Putamen (tissue), 1 donor: Measurements from ENCODE around the gene C8G.
A peak's percentile ranks its signal among the peaks of the same experiment; 100 is the strongest.

Source experiments
- DNase-seq: peaks from one replicate; pipeline ENCODE4 v3.0.0-alpha.2; 2016; ENCODE audit warnings: low spot score

C8G gene

DNA sequence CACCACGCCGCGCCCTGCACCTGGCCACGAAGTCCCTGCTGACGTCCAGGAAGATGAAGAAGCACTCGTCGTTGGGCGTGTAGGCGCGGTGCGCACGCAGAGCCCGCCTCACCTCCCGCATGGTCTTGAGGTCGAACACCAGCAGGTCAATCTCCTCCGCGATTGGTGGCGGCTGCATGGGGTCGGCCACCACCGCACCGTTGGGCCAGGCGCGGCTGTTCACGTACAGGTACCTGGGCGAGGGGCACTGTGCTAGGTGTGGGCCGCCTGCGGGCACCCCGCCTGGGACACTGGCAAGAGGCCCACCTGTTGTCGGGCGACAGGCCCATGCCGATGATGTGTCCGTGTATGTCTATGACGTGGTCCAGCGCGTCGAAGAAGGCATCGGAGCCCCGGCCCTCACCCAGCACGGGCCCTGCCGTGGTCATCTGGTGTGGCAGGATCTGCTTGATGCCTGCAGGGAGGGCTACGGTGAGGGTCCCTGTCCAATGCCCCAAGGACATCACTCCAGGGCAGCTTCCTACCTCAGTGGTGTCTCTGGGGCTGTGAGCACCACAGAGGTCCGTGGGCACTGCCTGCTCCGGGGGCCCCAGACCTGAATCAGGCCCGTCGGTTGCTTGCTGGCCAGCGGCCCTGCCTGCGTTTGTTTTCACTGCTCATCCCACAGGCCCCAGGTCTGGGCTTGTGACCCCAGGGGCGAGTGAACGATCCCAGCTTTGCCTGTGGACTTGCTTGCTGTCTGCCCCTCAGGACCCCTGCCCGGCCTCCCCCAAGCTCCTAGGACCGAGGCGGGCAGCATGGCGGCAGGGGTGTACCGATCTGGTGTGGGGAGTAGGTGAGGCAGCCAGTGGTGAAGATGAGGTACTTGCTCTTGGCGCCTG lies 3.6 kb upstream of the C8G start:
- DNase-seq, result no peak

DNA sequence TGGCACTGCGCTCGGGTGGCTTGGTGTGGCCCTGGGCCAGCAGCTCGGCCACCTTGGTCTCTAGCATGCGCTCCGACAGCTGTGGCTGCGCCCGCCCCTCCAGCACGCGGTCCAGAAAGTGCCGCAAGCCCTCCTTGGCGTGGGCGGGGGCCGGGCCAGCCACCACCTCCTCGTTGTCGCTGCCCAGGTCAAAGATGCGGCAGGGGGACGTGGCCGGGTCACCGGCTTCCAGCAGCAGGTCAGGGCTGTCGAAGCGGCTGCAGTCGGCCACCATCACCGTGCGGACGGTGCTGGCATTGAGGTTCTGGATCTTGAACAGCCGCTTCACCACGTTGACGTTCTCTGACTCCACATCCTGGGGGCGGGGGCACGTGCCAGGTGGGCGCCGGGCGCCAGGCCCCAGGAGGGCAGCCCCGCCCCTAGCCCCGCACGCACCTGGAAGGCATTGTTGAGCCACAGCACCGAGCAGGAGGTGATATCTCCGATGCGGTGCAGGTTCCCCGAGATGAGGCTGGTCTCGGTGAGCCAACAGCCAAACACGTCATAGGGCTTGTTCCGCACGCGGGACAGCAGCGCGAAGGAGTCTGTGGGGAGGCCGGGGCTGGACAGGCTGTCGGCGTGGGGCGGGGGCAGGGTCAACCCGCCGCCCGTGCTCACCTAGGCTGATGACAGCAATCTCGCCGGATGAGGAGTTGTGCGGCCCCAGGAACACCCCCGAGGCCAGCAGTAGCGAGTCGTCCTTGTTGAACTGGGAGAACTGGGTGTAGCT lies 2.7 kb upstream of the C8G start:
- DNase-seq, result no peak

DNA sequence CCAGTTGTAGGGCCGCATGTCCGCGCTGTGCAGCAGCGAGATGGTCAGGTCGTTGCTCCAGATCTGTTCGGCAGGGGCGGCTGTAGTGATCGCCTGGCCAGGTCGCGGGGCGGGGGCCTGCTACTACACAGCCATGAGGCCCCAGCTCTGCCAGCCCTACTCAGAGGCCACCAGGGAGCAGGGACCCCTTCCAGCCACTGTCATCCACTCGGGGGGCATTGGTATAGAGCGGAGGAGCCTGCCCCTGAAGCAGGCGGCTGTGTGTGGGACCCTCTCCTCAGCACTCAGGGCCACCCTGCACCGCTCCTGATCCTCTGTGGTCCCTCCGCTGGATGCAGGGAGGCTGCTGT lies 2.2 kb upstream of the C8G start:
- DNase-seq, result no peak

DNA sequence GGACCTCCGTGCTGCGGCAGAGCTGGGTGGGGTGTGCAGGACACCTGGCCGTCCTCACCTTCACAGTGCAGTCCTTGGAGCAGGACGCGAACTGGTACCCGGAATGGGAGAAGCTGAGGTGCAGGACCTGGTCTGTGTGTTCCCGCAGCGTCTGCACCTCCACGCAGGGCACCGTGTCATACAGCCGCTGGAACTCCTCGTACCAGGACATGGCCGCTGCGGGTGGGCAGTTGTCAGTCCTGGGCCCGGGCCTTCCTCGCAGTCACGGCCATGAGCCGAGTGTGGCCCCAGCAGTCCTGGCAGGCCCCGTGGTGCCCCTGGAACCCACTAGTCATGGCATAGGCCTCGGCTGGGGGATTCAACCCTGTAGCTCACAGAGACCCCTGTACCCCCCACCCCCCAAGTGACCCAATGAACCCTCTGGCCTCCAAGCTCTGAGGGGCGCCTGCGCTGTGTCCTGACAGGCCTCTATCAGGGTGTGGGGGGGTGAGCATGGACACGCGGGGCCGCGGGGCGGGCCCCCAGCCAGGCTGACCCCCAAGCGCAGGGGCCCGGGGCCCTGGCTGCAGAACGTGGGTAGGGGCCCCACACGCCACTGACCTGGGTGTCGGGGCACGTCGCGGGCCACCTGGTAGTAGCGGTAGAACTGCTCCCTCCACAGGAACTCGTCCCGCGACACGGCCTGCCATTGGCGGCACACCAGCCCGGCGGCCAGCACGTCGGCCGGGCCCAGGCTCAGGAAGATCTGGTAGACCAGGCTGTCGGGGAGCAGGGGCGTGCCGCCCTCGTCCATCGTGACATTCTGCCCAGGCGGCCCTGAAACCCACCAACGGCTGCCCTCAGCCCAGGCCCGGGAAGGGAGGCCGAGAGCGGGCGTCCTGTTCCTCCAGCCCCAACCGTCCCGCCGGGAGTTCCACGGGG lies 1.5 kb upstream of the C8G start:
- no peak for DNase-seq

DNA sequence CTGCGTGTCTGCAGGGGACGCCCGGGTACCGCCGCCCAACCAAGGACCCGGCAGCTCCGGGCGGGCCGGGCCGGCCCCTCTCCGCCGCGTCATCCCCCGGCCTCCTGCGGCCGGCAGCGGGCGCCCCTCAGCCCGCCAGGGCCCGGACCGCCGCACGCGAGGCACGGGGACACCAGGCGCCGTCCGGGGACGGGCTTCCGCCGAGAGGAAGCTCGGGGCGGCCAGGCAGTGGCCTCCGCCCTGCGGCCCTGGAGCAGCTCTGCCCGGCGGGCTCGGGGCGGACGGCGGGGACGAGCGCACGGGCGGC lies 878 bp upstream of the C8G start:
- no peak for DNase-seq

DNA sequence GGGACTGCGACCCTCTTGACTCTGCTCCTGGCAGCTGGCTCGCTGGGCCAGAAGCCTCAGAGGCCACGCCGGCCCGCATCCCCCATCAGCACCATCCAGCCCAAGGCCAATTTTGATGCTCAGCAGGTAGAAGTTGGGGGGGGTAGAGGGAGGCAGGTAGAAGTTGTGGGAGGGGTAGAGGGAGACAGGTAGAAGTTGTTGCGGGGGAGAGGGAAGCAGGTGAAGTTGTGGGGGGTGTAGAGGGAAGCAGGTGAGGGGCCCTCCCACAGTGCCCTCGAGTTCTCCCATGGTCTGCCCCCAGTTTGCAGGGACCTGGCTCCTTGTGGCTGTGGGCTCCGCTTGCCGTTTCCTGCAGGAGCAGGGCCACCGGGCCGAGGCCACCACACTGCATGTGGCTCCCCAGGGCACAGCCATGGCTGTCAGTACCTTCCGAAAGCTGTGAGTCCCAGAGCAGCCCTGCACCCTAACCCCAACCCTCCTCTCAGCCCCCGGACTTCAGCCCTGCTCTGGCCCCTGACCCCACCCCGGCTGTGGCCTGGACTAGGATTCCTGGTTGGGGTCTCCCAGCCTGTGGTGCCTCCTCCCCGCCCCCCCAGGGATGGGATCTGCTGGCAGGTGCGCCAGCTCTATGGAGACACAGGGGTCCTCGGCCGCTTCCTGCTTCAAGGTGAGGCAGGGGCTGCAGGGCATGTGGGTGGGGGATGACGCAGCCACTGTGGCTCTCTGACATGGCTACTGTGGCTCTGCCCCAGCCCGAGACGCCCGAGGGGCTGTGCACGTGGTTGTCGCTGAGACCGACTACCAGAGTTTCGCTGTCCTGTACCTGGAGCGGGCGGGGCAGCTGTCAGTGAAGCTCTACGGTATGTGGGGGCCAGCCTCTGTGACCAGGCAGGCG lies 537 bp downstream of the C8G start:
- DNase-seq, result no peak

DNA sequence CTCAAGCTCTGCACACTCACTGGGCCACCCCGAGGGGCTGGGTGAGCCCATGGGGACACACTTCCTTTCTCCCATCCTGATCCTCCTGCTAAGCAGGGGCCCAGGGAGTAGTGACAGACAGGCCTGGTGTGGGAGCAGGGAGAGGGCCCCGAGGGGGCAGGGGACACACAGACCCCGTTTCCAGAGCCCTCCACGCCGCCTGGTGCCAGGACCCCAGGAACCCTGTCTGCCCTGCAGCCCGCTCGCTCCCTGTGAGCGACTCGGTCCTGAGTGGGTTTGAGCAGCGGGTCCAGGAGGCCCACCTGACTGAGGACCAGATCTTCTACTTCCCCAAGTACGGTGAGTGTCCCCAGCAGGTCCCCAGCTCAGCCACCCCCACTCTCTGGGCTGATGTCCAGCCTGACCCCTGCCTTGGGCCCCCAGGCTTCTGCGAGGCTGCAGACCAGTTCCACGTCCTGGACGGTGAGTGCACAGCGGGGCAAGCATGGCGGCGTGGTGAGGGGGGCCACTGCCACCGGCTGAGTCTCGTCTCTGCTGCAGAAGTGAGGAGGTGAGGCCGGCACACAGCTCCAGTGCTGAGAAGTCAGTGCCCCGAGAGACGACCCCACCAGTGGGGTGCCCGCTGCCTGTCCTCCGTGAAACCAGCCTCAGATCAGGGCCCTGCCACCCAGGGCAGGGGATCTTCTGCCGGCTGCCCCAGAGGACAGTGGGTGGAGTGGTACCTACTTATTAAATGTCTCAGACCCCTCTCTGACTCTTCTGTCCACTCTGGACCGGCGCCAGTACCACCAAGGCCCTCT lies 1.4 kb downstream of the C8G start:
- DNase-seq, result no peak

DNA sequence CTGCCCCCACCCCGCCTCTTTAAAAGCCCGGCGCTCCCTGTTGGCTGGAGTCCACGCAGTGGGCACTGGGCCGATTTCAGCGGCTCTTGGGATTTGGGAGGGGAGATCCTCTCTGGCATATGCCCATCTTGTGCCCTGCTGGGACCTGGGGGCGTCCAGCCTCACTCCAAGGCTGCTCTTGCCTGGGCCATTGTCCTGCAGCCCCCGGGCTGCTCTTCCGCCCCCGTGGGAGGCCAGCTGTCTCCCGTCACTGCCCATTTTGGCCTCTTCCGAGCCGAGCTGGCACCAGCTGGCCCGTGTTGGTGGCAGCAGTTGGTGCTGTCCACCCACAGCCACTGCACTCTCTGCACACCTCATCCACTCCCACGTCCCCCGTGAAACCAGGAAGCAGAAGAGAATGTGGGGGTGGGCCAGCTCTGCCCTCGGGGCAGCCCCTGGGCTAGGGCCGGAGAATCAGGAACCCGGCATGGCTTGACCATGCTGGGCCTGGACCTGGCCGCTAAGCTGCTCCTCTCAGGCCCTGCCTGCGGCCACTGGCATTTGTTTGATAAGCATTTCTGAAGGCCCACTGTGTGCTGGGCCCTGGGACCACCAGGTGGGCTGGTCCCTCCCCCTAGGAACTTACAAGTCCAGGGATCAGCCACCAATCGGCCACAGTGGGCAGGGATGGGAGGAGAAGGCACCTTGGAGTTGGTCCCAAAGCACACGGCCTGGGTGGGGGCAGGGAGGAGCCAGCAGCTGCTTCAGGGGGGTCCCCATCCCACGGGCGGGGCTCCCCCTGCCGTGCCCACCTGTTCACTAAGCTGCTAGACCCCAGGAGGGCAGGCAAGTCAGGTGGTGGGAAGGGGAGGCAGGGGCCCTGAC lies 2.2 kb downstream of the C8G start:
- DNase-seq, result peak; percentile 66

DNA sequence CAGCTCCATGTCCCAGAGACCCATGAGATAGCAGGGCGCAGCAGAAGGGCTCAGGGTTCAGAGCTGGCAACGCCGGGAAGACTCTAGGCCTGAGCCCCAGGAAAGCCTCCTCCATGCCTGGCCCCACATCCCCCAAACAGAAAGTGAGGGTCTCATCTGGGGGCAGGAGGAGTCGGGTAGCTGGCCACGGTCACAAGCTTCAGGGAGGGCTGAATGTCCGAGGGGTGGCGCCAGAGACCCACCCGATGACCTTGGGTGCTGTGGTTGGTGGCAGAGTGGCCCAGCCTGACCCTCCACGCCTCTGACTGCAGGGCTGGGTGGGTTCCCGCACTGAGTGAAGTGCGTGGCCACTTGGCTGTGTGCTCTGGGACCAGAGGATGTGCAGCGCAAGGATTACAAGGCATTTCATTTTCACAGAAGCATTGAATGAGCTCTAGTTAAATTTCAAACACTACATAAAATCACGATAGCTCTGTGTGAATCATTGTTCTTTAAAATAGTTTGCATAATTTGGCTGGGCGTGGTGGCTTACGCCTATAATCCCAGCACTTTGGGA lies 3.0 kb downstream of the C8G start:
- peak; percentile 73 for DNase-seq

DNA sequence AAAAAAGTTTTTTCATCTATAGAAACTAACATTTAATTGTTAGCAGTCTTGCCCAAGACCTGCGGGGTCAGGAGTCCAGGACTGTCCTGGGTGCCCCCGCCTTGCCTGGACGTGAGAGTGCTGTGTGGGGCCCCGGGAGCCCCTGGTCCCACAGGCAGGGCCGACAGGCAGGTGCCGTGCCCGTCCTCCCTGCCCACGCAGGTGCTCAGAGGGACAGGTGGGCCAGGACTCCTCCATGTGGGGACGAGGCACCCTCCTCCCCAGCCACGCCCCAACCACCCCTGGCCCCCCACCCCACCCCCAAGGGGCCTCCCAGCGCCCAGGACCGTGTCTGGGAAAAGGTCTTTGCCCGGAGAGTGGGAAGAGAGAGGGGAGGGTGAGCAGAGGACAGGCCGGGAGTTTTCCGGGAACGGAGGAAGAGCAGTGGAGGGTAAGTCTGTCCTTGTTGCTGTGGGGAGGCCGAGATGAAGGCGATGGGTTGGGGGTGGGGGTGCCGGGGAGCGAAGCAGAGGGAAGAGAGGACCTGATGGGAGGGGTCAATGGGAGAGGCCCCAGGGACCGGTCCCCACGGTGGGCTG lies 4.3 kb downstream of the C8G start:
- no peak for DNase-seq

DNA sequence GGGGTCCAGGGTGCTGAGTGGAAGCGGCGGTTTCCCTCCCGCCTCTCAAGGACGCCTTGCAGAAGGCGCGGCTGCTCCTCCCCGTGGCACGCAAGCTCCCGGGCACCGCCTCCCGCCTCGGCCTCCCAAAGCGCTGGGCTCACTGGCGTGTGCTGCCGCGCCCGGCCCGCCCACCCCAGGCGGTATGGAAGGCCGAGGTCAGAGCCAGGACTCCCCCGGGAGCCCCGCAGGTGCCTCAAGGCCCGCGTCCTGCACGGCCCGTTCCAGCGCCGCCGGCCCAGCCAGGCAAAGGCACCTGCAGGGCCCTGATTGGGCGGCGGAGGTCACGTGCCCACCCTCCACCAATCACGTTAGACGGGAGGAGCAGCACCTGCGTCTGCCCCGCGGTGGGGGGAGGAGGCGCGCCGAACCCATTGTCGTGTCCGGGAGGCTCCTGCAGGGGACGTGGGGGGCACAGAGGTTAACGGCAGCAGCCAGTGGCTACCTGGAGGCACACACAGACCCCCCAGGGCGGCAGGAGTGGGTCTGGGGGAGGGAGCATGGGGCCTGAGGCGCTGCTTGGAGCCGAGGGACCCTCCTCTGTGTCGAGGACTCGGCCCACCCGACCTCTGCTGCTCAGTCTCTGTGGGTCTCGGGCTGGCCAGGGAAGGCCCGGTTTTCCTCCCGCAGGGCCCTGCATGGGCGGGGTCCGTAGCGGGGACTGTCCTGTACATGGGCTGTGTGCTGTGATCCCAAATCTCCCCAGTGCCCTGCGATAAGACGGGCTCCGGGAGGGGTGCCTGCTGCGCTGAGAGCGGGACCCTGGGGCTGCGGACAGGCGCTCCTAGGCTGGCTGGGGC lies 5.0 kb downstream of the C8G start:
- DNase-seq, result peak; percentile 93

DNA sequence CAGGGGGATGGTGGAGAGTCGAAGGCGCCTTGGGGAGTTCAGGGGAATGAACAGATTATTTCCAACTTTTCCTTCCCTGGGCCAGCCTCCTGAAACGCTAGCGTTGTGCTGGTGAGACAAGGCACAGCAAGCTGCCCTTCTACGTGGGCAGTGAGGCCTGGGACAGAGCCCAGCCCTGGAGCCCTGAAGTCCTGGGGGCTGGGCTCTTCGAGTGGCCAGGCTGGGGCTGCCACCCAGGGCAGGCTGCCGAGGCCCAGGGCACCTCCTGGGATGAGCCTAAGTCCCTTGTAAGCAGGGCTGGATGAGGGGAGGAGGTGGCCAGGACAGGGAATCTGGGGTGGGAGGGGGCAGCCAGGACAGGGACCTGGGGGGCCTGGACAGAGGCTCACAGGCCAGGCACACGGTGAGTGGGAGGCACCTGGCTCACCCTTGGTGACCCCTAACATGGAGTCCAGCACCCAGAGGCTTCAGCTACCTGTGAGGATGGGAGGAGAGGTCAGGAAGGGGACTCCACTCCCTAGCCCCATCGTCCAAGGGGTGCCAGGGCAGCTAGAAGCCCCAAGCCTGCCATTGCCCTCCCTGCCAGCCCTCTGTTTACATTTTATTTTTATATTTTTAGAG lies 5.7 kb downstream of the C8G start:
- DNase-seq, result no peak

DNA sequence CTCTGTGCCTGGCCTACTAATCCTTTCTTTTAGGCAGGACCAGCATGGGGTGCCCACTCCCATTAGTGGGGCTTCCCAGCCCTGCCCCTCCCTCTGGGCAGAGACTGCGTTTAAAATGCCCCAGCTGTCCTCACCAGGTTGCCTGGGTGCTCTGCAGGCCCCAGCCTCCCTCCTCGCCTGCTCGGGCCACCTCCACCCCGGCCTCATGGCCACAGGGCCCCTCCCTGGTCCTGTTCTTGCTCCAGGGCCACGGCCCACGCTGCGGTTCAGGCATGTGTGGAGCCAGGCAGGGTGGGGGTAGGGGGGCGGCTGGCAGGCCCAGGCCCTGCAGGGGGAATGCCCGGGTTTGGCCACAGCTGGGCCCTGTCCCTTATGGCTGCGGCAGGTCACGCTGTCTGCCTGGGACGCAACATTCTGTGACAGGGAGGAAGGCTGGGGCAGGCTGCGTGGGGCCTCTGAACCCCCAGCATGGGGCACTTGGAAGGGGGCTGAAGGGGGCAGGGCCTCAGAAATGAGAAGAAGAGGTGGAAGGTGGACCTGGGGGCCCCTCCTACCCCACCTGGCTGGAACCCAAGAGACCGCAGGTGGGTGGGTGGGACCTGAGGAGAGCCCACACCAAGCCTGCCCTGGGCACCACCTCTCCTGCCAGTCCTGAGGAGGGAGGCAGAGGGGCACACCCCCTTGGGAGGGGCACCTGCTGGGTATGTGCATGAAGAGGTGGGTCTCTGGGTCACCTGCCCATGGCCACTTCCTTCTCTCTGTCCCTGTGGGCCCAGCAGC lies 6.7 kb downstream of the C8G start, which contains the start of gene LCN12:
LCN12 (plus strand) TSS at position 733 of the 780 bp plus-strand sequence. CDS start 55 bp downstream, outside the sequence.
- no peak for DNase-seq

DNA sequence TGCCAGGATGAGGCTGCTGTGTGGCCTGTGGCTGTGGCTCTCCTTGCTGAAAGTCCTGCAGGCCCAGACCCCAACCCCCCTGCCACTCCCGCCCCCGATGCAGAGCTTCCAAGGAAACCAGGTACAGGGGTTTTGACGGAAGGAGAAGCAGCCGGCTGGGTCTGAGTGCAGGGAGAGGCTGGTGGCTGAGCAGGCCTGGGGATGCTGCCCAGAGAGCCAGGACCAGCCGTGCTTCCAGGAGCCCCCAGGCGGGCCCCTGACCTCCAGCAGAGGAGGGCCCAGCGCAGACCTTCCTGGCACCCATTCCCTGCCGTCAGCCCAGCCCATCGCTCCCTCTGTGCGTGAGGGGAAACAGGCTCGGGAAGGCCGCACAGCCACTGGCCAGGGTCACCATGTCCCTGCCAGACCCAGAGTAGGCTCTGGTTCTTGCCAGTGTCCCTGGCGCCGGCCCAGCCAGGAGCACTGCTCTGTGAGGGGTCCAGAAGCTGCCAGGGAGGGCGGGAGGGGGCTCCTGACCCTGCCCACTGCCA lies 7.3 kb downstream of the C8G start:
- no peak for DNase-seq

DNA sequence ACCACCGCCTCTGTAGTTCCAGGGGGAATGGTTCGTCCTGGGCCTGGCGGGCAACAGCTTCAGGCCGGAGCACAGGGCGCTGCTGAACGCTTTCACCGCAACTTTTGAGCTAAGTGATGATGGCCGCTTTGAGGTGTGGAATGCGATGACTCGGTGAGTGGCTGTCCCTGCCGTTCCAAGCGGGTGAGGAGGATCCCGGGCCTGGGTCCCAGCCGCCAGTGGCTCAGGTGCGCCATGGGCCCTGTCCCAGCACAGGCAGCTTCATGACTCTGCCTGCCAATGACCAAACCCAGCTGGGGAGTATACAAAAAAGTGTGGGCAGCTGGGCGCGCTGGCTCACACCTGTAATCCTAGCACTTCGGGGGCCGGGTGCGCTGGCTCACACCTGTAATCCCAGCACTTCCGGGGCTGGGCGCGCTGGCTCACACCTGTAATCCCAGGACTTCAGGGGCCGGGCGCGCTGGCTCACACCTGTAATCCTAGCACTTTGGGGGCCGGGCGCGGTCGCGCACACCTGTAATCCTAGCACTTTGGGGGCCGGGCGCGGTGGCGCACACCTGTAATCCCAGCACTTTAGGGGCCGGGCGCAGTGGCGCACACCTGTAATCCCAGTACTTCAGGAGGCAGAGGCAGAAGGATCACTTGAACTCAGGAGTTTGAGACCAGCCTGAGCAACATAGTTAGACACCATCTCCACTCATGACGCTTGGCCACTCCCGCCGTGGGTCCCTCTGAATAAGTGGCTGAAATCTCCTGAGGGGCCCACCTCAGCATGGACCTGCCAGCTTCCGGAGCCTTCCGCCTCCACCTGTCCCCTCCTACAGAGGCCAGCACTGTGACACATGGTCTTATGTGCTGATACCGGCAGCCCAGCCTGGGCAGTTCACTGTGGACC lies 8.1 kb downstream of the C8G start:
- DNase-seq, result no peak
